Measurements from ENCODE around the gene DPYSL3. TPM values are rescaled to one million over a fixed set of nuclear protein-coding genes. Genes with fewer than 3 reads are reported as not detected.

Gene DPYSL3
- total RNA-seq, 1 donor, result 157 TPM

GRCh38 chr5:147341345-147341744, 168.5 kb downstream of the DPYSL3 start:
- TF ChIP-seq CTCF (IDR thresholded peaks at IDR 0.05; ENCODE audit: insufficient read depth, low read length), result no peak
- no peak for DNase-seq (ENCODE audit: low read depth)

GRCh38 chr5:147340941-147341340, 168.9 kb downstream of the DPYSL3 start:
- no peak for DNase-seq (ENCODE audit: low read depth)
- no peak overlapping the region for H3K4me3 ChIP-seq (ENCODE audit: low read depth, low read length)
- no peak for TF ChIP-seq CTCF (IDR thresholded peaks at IDR 0.05; ENCODE audit: insufficient read depth, low read length)

More at GRCh38 chr5:147341345-147341744, 168.5 kb downstream of the DPYSL3 start:
- H3K4me3 ChIP-seq (ENCODE audit: low read depth, low read length), result no peak overlapping the region

Small RNA genes within 50 kb of the gene (small RNA-seq; reads per million reads assigned to genes)
- gene AC011373.1, result not detected

Measured in fibroblast of the aortic adventitia (primary cell).